Chondrocyte (in vitro differentiated cells): ENCODE measurements around the gene PSD. TPM values are rescaled to one million over a fixed set of nuclear protein-coding genes. Genes with fewer than 3 reads are reported as not detected.

Experiments
- DNase-seq: peaks from one replicate; pipeline ENCODE4 v3.0.0; 2021; ENCODE audit warnings: mixed read lengths, low spot score
- H3K27ac Mint-ChIP-seq: one replicate; pipeline ENCODE4 v1.8.0; 2021; ENCODE audit warnings: mild to moderate bottlenecking, moderate library complexity, mixed read lengths; ENCODE audit not compliant: unreplicated experiment
- H3K27me3 Mint-ChIP-seq: 2 replicates; pipeline ENCODE4 v1.8.0; 2021; ENCODE audit warnings: low read depth, mixed read lengths
- H3K36me3 Mint-ChIP-seq: 2 replicates; pipeline ENCODE4 v1.8.0; 2021; ENCODE audit warnings: low read depth, mixed read lengths
- H3K4me1 Mint-ChIP-seq: 2 replicates; pipeline ENCODE4 v1.8.0; 2021; ENCODE audit warnings: low read depth, mild to moderate bottlenecking, mixed read lengths
- H3K4me3 Mint-ChIP-seq: one replicate; pipeline ENCODE4 v1.8.0; 2021; ENCODE audit warnings: mild to moderate bottlenecking, moderate library complexity, mixed read lengths; ENCODE audit not compliant: unreplicated experiment
- H3K9me3 Mint-ChIP-seq: 2 replicates; pipeline ENCODE4 v1.8.0; 2021; ENCODE audit warnings: low read depth, mixed read lengths
- CTCF ChIP-seq: fragments of 200-600 bp; sonication (generic); IDR thresholded peaks from 2 replicates; pipeline ENCODE4 v1.5.0; 2021; ENCODE audit warnings: antibody characterized with exemption, mild to moderate bottlenecking, moderate library complexity
- long read RNA-seq: library from polyadenylated mRNA; stranded (forward); transcript quantifications from one replicate; pipeline ENCODE4 v2.0.0, GENCODE V29; 2021
- total RNA-seq: library from RNA; stranded (reverse); gene quantifications from 3 replicates; pipeline ENCODE4 v1.2.1, GENCODE V29; 2021

The PSD gene
- total RNA-seq = 3.0 to 4.0 TPM (median 4.0 TPM) in 3 replicates
- long read RNA-seq, partial matches to known transcripts = 0 of 1 reads
- long read RNA-seq, other reads (novel, unspliced or antisense) = 1 of 1 reads

GRCh38 chr10:102418622-102419268 is at the start of gene PSD:
Gene PSD, minus strand, starts transcription at chr10:102418785. Its CDS starts 1,747 bp downstream, at chr10:102417038.
- DNase-seq = no peak
- peak within 1 kb of the TSS; percentile 98 for H3K4me3 Mint-ChIP-seq
- H3K27me3 Mint-ChIP-seq = peaks cover 18% of the 10 kb centered on the region
- H3K9me3 Mint-ChIP-seq = no peaks in the 10 kb centered on the region
- no peak for TF ChIP-seq CTCF
- H3K4me1 Mint-ChIP-seq = peaks cover 33% of the 10 kb centered on the region
- H3K36me3 Mint-ChIP-seq = no peaks in the 10 kb centered on the region
- H3K27ac Mint-ChIP-seq = no peak within 1 kb of the TSS

GRCh38 chr10:102467971-102468438 is 49.4 kb upstream of the PSD start:
- Mint-ChIP-seq H3K27me3 (no peaks in the 10 kb centered on the region), H3K4me1 (no peaks in the 10 kb centered on the region), H3K27ac (no peak overlapping the region), H3K4me3 (no peak overlapping the region), H3K9me3 (no peaks in the 10 kb centered on the region), H3K36me3 (no peaks in the 10 kb centered on the region)
- no peak for DNase-seq
- TF ChIP-seq CTCF = no peak

- Mint-ChIP-seq H3K9me3 (no peaks in the 10 kb centered on the region), H3K27me3 (peaks cover 5% of the 10 kb centered on the region), H3K27ac (no peak overlapping the region), H3K4me1 (peaks cover 6% of the 10 kb centered on the region), H3K36me3 (no peaks in the 10 kb centered on the region), H3K4me3 (no peak overlapping the region)
- no peak for TF ChIP-seq CTCF
- no peak for DNase-seq
Measured at GRCh38 chr10:102467318-102467717, 48.7 kb upstream of the PSD start.

- Mint-ChIP-seq H3K4me3 (no peak overlapping the region), H3K36me3 (no peaks in the 10 kb centered on the region), H3K27me3 (peaks cover 5% of the 10 kb centered on the region), H3K9me3 (no peaks in the 10 kb centered on the region), H3K27ac (no peak overlapping the region), H3K4me1 (peaks cover 24% of the 10 kb centered on the region)
- no peak for TF ChIP-seq CTCF
- DNase-seq = no peak
Measured at GRCh38 chr10:102465466-102465865, 46.9 kb upstream of the PSD start.

- Mint-ChIP-seq H3K36me3 (no peaks in the 10 kb centered on the region), H3K4me1 (peaks cover 24% of the 10 kb centered on the region), H3K4me3 (no peak overlapping the region), H3K9me3 (no peaks in the 10 kb centered on the region), H3K27me3 (peaks cover 5% of the 10 kb centered on the region), H3K27ac (no peak overlapping the region)
- TF ChIP-seq CTCF = no peak
- no peak for DNase-seq
Measured at GRCh38 chr10:102463983-102464382, 45.4 kb upstream of the PSD start.
